AG09319 (cell line): ENCODE results near the gene ADAMTS18.

Experiments
- DNase-seq: peaks from one replicate; pipeline ENCODE4 v3.0.0-alpha.2; 2010; ENCODE audit warnings: low read depth; ENCODE audit errors: extremely low read depth
- TF ChIP-seq, protein P1 (sequence below): IDR thresholded peaks from 2 replicates; pipeline ENCODE4 v1.5.1; 2011; ENCODE audit warnings: low read depth, mild to moderate bottlenecking, inconsistent platforms, low read length, moderate library complexity

The ADAMTS18 gene

GRCh38 chr16:77462894-77463293 is 28.1 kb upstream of the ADAMTS18 start:
- TF ChIP-seq, protein P1, sequence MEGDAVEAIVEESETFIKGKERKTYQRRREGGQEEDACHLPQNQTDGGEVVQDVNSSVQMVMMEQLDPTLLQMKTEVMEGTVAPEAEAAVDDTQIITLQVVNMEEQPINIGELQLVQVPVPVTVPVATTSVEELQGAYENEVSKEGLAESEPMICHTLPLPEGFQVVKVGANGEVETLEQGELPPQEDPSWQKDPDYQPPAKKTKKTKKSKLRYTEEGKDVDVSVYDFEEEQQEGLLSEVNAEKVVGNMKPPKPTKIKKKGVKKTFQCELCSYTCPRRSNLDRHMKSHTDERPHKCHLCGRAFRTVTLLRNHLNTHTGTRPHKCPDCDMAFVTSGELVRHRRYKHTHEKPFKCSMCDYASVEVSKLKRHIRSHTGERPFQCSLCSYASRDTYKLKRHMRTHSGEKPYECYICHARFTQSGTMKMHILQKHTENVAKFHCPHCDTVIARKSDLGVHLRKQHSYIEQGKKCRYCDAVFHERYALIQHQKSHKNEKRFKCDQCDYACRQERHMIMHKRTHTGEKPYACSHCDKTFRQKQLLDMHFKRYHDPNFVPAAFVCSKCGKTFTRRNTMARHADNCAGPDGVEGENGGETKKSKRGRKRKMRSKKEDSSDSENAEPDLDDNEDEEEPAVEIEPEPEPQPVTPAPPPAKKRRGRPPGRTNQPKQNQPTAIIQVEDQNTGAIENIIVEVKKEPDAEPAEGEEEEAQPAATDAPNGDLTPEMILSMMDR = no peak
- no peak for DNase-seq

GRCh38 chr16:77459534-77460254 is 24.9 kb upstream of the ADAMTS18 start:
- no peak for DNase-seq
- TF ChIP-seq, protein P1 = no peak

DNA sequence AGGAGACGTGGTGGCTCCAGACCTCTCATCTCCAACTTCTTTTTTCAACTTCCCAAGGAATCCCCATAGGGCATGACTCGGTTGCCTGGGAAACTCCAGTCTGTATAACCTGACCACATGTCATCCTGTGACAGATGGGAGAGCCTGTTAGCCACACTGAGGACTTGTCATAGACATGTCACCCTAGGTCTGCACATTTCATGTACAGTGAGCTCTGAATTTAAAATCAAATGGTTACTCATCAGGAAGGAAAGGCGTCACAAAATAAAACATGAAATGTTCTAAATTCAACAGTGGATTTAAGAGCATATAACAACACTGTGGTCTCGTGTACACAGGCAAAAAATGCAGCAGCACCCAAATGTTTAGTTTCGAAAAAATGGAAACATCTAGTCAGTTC is 22.2 kb upstream of the ADAMTS18 start:
- TF ChIP-seq, protein P1 = no peak
- no peak for DNase-seq

GRCh38 chr16:77452243-77452642 is 17.4 kb upstream of the ADAMTS18 start:
- TF ChIP-seq, protein P1 = no peak
- DNase-seq = no peak

DNA sequence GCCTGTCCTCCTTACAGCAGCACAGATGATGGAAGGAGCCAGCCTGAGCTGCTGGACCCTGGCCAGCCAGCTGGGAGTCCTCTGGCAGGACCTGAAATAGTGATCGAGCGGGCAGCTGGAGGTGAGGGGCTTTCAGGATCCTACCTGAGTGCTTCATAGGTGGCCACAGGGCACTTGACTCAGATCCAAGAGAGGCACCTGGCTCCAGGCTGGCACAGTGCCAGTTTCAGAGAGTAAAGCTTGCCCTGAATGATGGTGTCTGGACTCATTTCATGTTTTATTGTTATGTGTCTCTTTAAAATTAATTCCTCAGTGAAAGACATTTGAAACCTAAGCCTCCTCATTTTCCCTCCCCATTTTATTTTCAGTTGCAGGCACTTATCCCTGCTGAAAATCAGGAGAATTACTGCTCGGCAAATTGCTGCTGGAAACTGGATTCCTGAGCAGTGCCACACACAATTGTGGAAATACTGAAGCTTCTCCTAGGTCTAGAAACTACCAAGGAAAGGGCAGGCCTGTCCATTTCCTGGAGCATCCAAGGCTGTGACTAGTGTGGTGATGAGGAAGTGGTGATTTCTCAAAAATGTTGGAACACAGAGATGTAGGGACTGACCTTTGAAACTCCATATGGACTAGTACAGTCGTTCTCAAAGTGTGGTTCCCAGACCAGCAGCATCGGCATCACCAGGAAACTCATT is 16.1 kb upstream of the ADAMTS18 start:
- TF ChIP-seq, protein P1 = no peak
- DNase-seq = no peak

DNA sequence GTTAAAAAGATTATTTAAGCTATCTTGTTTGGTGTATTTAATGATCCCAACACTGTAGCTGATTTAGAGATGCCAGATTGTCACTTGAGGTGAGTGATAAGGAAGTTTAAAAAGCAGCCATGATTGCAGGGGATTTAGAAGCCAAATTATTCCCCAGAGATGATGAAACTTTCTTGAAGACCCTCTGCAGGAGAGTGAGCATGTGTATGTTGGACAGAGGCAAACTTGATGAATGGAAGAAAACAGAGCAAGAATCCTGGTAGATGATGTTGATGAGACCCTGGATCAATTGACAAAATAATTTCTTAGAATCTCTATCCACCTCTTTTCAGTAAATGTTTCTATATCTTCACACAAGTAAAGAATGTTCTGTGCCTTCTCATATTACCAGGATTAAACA is 14.4 kb upstream of the ADAMTS18 start:
- TF ChIP-seq, protein P1 = no peak
- no peak for DNase-seq

- TF ChIP-seq, protein P1 = no peak
- DNase-seq = no peak
Measured at GRCh38 chr16:77445324-77445723, 10.5 kb upstream of the ADAMTS18 start.
